Prostate gland (tissue), 2 donors: ENCODE results near the gene CERS6. TPM values are rescaled to one million over a fixed set of nuclear protein-coding genes. Genes with fewer than 3 reads are reported as not detected.

Source experiments
- DNase-seq: peaks from one replicate; pipeline ENCODE4 v3.0.0-alpha.2; 2019; ENCODE audit warnings: low spot score
- H3K27ac ChIP-seq, 2 donors: fragments of 200-600 bp; sonication (generic); 2 replicates each; pipeline ENCODE4 v1.5.1; 2017 to 2019
- H3K27me3 ChIP-seq: fragments of 200-600 bp; sonication (generic); replicated peaks from 2 replicates; pipeline ENCODE4 v1.5.1; 2019; ENCODE audit not compliant: insufficient read depth
- H3K36me3 ChIP-seq, 2 donors: fragments of 200-600 bp; sonication (generic); 1 replicate in 1 of 2; 2 replicates in 1 of 2; pipeline versions ENCODE4 v1.5.1 to v1.8.1; 2017 to 2019
- H3K4me1 ChIP-seq: fragments of 200-600 bp; sonication (generic); replicated peaks from 2 replicates; pipeline ENCODE4 v1.5.1; 2019
- H3K4me3 ChIP-seq, 2 donors: fragments of 200-600 bp; sonication (generic); 2 replicates each; pipeline ENCODE4 v1.5.1; 2017 to 2019
- H3K9me3 ChIP-seq: fragments of 200-600 bp; sonication (generic); 2 replicates; pipeline ENCODE4 v1.5.1; 2017
- CTCF ChIP-seq, 4 experiments: fragments of 200-600 bp in 2 of 4; fragments of 450-650 bp in 2 of 4; sonication (generic) in 2 of 4; IDR thresholded peaks; 1 replicate in 3 of 4; 2 replicates in 1 of 4; pipeline ENCODE4 v1.5.1; 2016 to 2019; ENCODE audit warnings: antibody characterized with exemption in 4 of 4, mild to moderate bottlenecking in 2 of 4, moderate library complexity in 2 of 4
- POLR2A ChIP-seq: fragments of 450-650 bp; IDR thresholded peaks from one replicate; pipeline ENCODE4 v1.6.1; 2016; ENCODE audit warnings: antibody characterized with exemption, mild to moderate bottlenecking
- POLR2AphosphoS5 ChIP-seq: sonication (generic); formaldehyde crosslinking; IDR thresholded peaks from one replicate; pipeline ENCODE4 v1.6.1; 2017; ENCODE audit warnings: antibody characterized with exemption
- WGBS: methylation state at CpG from one replicate; pipeline ENCODE4 v1.1.5; 2018; 5-methylcytosine and 5-hydroxymethylcytosine counted together
- intact Hi-C: fragments of 100-400 bp; cut with DNase I; formaldehyde crosslinking; loops from one replicate; pipeline ENCODE4 v1.14.2; 2022
- total RNA-seq, 2 donors: library from RNA; depleted of rRNA; stranded (reverse); fragments of >200 nt; gene quantifications; one replicate each; pipeline ENCODE4 v1.1.0, GENCODE V29; 2016

CERS6 gene
- total RNA-seq, 2 donors from 2014 or later = 30.1 to 67.8 TPM

- intact Hi-C loops = loop anchor here (5.0 to 10.0 kb wide), 4 partner anchors 109 to 241 kb away; partner anchors contain the start of gene STK39
Observed at GRCh38 chr2:168456521-168457189, 583 bp downstream of the CERS6 start.

GRCh38 chr2:168457190-168457895, 1.3 kb downstream of the CERS6 start:
- DNase-seq = no peak
- peak overlapping the region; percentile 89 for H3K27ac ChIP-seq
- H3K36me3 ChIP-seq = no peaks in the 10 kb centered on the region
- H3K4me3 ChIP-seq = peak overlapping the region; percentile 92 to 94
- H3K4me1 ChIP-seq = no peaks in the 10 kb centered on the region
- no peaks in the 10 kb centered on the region for H3K27me3 ChIP-seq
- intact Hi-C loops = loop anchor here (5.0 to 10.0 kb wide), 4 partner anchors 110 to 240 kb away; partner anchors contain the start of gene STK39
- TF ChIP-seq POLR2A (no peak), POLR2AphosphoS5 (no peak), CTCF (IDR thresholded peaks at IDR 0.05) (no peak)
- 5% methylated on average over 17 of the region's 17 CpGs for WGBS
- H3K9me3 ChIP-seq = no peaks in the 10 kb centered on the region

More at GRCh38 chr2:168456521-168457189, 583 bp downstream of the CERS6 start:
- no peaks in the 10 kb centered on the region for H3K36me3 ChIP-seq
- 0% methylated on average over 59 of the region's 61 CpGs for WGBS
- H3K4me3 ChIP-seq = peak overlapping the region; percentile 92 to 94
- no peaks in the 10 kb centered on the region for H3K4me1 ChIP-seq
- DNase-seq = peak; percentile 47
- no peaks in the 10 kb centered on the region for H3K27me3 ChIP-seq
- TF ChIP-seq POLR2AphosphoS5 (no peak), CTCF (IDR thresholded peaks at IDR 0.05) (no peak), POLR2A (no peak)
- H3K9me3 ChIP-seq = no peaks in the 10 kb centered on the region
- peak overlapping the region; percentile 89 for H3K27ac ChIP-seq

- Histone ChIP-seq H3K9me3 (no peaks in the 10 kb centered on the region), H3K36me3 (no peaks in the 10 kb centered on the region), H3K4me3 (peak overlapping the region in 1 of 2 donors; percentile 92), H3K27ac (no peak overlapping the region), H3K27me3 (no peaks in the 10 kb centered on the region), H3K4me1 (no peaks in the 10 kb centered on the region)
- DNase-seq = no peak
- TF ChIP-seq CTCF (IDR thresholded peaks at IDR 0.05) (no peak), POLR2A (no peak), POLR2AphosphoS5 (no peak)
- intact Hi-C loops = loop anchor here (5.0 to 10.0 kb wide), 4 partner anchors 111 to 239 kb away; partner anchors contain the start of gene STK39
- 17% methylated on average over 1 of the region's 1 CpG for WGBS
Observed at GRCh38 chr2:168458139-168458538, 2.1 kb downstream of the CERS6 start.

- H3K27ac ChIP-seq = no peak overlapping the region
- DNase-seq = no peak
- no peaks in the 10 kb centered on the region for H3K36me3 ChIP-seq
- no peaks in the 10 kb centered on the region for H3K27me3 ChIP-seq
- no peaks in the 10 kb centered on the region for H3K9me3 ChIP-seq
- H3K4me1 ChIP-seq = no peaks in the 10 kb centered on the region
- no peak for TF ChIP-seq CTCF (IDR thresholded peaks at IDR 0.05)
- TF ChIP-seq POLR2A = no peak
- no peak for TF ChIP-seq POLR2AphosphoS5
- H3K4me3 ChIP-seq = no peak overlapping the region
- intact Hi-C loops = loop anchor here (5.0 to 10.0 kb wide), 4 partner anchors 112 to 238 kb away; partner anchors contain the start of gene STK39
- 90% methylated on average over 4 of the region's 4 CpGs for WGBS
Observed at GRCh38 chr2:168459256-168459655, 3.2 kb downstream of the CERS6 start.
